ENCODE measurements around the gene CSMD2.

CSMD2 gene

DNA sequence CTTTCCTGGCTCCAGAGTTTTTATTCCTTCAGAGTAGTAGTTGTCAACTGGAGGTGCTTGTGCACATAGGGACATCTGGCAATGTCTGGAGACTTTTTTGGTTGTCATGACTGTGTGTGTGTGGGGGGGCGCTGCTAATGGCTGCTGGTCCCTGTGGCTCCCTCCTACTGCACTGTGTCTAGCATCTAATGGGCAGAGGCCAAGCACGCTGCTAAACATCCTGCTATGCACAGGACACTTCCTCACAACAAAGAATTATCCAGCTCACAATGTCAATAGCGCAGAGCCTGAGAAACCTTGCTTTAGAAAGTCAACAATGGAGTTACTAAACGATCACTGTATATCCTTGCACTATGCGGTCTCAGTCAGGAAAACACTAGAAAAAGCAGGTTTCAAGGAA, 320.9 kb downstream of the CSMD2 start:
- DNase-seq: no peak

DNA sequence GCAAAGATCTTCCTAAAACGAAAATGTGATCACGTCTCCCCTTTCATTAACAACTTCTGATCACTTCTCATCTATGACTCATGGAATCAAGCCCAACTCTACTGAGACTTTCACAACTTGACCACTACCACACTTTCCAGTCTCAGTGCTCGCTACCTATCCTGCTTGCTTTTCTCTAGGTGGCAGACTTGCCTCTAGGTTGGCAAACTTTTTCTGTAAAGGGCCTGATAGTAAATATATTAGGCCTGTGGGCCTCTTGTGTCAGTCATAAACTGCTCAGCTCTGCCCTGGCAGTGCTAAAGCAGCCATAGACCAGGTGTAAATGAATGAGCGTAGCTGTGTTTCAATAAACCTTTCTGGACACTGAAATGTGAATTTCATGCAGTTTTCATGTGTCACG, 322.7 kb downstream of the CSMD2 start:
- DNase-seq: no peak

DNA sequence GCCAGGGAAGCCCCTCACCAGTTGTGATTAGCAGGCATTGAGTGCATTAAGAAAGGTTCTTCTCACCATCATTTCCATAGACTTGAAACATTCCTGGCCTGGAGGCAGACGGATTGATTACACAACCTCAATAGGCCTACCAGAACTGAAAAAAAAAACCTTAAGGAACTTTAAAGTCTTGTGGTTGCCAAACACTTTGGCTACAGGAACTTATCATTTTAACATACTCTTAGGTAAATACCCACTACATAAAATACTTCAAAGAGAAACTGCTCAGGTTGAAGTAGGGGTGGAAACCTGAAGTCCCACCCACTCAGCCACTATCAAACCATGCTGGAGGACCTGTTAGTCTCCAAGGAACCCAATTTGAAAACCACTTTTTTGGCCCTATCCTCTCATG, 323.5 kb downstream of the CSMD2 start:
- no peak for DNase-seq

DNA sequence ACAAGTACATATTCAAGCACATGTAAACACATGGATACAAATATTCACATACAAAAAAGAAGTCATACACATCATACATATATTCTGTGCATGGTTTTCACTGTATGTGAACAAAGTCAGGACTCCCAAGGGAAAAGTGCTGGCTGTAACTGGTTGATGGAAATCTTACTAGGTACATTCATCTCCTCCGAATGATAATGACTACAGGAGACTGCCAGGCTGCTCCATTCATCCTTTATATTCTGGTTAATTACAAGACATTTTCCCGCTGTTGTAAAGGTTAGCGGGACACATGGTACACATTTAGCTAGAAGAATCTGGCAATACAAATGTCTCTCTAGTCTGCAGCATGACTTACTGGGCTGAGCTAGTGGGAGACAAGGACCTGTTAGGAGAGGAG, 327.4 kb downstream of the CSMD2 start:
- DNase-seq: no peak

DNA sequence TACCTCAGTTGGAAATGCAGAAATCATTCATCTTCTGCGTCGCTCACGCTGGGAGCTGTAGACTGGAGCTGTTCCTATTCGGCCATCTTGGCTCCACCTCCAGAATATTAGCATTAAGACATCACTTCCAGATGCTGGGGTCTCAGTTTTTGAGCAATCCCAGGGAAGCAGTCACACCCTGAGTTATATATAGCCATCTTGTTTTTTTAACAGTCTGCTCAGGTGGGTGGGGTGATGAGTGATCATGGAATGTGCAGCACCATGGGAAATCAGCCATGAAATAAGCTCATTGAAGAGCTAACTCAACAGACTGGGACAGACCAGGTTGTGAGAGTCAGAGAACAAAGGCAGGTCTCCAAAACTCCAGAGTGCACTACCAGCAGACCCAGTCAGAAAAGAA, 328.1 kb downstream of the CSMD2 start:
- no peak for DNase-seq

DNA sequence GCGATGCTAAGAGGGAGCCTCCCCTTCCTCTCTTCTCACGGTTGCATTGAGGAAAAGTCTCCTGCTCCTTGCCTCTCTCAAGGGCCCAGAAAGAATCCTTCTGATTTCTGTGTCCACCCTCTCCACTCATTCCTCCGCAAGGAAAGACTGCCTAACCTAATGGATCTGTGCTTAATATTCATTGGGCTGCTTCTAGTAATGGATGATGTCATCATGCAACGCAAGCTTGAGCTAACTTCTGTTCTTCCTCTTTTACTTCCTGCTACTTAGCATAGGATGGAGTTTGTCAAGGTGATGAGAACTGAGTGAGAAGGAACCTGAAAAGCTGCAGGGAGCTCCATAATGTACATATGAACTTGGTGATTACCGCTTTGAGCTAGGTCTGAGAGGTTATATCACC, 336.4 kb downstream of the CSMD2 start:
- DNase-seq: no peak

DNA sequence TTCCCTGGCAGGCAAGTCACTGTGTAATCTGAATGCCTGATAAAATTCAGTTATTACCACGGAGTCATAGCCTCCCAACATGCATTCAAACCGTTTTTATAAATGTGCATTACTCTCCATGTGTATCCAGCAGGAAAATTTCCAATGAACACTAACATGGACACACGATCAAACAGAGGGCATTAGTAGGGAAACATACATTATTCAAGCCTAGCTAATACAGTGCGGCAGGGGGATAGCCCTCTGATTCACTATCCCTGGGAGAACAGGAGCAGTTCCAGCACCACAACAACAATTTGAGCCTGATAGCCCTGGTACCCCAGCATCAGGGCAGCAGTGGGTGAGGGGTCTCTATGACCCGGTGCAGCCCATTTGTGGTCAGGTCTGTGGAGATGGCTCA, 337.0 kb downstream of the CSMD2 start:
- no peak for DNase-seq

DNA sequence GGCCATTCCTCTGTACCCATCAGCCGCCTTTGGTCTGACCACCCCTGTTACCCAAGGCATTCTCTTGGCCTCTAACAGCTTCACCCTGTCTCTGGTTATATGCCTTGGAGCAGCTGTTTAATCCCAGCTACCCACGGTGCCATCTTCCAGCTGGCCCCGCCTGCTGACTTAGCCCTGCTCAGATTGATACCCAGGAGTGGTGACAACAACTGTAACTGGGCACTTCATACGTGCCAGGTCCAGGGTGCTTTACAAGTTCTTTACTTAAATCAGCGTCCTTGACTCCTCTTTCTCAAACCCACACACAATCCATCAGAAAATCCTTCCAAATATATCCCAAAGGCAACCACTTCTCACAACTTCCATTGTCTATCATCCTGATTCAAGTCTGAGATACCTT, 338.3 kb downstream of the CSMD2 start:
- no peak for DNase-seq

DNA sequence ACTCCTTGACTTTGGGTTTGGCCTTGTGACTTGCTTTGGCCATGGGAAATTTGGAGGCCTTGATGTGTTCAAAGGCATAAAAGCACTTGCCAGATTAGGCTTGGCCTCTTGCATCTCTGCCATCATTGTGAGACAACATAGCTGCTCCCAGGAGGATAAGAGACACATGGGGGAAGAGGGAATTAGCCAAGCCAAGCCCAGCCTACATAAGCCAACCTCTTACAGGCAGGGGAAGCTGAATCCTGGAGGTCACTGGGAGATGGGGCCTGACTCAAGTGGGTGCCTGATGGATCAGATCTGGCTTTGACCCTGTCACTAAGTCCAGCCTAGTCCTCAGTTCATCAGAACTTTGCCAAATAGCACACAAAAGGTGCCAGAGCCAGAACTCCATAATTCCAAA, 338.7 kb downstream of the CSMD2 start:
- DNase-seq: no peak

DNA sequence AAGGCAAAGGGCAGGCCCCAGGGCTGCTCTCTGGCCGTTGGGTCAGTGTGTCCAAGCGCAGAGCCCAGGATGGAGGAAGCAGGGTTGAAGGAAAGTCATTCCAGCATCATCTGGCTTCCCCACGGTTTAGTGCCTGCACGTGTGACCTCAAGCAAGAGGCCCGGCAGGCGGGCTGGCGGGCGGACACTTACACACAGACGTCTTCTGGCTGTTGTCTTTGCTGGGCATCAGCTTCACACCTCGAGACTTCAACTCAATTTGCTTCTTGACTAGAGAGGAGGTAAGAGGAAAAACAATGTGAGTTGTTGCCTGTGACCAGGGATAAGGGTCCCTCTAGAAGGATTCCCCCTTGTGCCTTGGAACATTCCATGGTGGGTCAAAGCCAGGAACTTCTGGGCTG, 339.5 kb downstream of the CSMD2 start:
- DNase-seq: no peak

DNA sequence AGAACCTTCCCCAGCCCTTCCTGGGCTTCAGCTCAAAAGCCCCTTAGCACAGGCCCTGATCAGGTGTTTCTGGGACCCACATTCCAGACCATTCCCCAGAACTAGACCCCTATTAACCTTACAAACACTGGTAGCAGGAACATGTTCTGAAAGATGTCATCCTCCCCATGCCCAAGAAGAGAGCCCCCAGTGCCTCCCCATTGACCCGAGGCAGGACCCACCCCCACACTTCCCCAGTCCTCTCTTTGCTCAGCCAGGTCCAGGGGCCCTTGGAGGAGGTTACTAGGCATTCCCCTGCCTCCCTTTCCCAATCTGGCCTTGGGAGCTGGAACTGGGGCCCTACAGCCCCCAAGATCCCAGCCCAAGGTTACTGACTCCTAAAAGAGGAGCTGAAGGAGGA, 340.1 kb downstream of the CSMD2 start:
- DNase-seq: no peak

DNA sequence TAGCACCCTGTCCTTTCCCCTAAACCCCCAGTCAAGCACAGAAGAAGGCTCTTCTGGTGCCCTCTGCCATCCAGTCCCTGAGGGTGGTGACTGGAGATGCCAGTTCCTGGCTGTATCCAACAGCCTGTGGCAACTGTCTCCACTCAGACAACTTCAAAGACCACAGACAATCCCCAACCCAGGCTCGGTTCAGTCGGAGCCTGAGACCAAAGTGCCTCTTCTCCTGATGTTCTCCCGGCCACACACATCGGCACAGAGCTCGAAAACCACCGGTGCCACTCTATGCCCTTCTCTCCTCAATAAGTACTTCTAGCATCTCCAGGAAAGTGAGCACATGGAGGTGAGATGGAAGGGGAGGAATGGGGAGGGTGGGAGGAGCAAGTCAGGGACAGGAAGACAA, 340.7 kb downstream of the CSMD2 start:
- no peak for DNase-seq

DNA sequence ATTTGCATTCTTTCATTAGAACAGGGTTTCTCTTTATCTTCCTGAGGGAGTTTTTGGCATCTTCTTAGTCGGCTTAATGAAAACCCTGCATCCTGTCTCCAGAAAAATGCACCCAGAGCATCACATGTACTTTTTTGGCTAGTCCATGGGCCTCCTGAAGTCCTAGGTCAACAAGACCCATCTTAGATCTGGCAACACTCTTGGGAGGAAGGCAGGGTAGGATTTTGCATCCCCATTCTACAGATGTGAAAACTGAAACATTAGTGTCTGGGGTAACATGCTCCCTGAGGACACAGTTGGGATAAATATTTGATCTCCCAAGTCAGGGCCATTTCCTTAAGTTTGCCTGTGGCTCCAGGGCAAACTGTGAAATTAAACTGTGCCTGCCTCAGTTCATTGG, 341.2 kb downstream of the CSMD2 start:
- DNase-seq: no peak

DNA sequence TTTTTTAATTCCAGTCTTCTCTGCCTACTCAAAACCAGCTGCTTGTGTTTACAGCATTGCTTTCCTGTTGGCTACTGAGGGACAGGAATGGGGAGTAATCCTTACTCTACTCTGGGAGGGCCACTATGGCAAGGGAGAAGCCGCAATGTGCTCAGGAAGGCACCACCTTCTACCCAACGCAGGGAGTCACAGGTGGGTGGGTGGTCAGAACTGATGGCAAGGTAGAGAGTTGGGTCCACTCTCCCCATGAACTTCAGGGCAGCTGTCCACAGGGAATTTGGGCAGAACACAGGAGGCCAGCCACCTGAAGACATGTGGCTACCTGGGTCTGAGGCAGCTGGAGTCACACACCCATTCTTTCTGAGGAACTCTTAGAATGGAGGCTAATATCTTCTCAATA, 341.6 kb downstream of the CSMD2 start:
- DNase-seq: no peak

DNA sequence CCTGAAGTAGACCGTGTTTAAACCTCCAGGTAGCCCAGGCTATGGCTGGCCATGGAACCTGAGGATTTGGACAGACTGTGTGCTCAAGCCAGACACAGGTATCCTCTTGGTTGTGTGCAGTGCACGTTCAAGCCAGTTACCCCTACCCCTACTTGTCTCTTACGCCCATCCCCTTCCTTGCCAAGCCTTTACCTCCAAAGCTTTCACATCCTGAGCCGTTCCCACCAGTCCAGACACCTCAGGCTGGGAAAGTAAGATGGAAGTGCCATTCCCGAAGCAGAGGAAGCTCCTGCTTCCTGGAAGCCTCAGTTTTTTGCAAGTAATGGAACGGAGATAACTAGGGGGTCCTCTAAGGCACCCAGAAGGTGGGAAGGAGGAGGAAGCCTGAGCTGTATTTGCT, 342.6 kb downstream of the CSMD2 start:
- no peak for DNase-seq

DNA sequence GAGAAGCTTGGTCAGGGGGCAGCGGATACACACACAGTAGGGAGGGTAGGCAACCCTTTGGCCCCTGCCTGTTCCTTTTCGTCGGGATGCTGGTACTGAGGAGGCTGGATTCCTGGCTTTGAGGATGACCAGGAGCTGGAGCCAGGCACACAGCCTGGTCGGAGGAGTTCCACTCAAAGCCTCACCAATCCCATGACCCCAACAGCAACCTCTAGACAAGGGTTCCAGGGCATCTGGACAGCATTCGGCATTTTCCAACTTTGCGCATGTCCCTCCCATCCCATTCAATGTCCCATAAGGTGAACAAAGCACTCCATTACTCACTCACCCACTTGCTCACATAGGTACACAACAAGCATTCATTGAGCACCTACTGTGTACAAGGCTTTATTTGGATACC, 343.7 kb downstream of the CSMD2 start:
- DNase-seq: no peak

DNA sequence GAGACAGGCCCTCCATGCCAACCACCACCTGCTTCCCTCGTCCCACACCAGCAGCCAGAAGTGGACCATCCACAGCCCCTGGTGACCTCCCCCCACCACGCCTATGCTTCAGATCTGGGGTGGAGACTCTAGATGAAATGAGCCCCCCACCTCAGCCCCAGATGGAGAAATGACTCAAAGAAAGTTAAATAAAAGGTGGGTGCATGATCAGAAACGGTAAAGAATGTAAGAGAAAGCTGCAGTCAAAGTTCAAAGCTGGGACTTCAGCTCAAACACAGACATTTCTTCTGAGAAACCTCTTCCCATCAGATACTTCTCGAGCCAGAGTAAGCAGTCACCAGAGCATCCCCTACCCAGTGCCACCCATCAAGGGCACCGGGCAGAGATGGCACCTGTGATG, 344.2 kb downstream of the CSMD2 start:
- DNase-seq: no peak

DNA sequence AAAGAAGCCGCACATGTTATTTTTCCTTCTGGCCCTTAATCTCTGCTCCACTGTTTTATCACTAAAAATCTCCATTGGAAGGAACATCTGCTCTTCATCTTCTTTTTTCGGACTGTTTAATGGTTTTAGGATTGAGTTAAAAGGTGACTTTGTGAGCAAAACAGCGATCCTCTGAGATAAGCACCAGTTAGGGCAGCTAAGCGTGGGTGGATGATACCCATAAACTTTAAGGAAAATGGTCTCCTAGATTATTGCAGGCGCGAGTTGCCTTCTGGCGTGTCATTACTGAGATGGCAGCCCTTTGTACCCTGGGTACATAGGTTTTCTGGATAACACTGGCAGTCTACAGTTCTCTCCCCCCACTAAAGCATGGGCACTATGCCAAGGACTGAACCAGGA, 345.1 kb downstream of the CSMD2 start:
- no peak for DNase-seq

DNA sequence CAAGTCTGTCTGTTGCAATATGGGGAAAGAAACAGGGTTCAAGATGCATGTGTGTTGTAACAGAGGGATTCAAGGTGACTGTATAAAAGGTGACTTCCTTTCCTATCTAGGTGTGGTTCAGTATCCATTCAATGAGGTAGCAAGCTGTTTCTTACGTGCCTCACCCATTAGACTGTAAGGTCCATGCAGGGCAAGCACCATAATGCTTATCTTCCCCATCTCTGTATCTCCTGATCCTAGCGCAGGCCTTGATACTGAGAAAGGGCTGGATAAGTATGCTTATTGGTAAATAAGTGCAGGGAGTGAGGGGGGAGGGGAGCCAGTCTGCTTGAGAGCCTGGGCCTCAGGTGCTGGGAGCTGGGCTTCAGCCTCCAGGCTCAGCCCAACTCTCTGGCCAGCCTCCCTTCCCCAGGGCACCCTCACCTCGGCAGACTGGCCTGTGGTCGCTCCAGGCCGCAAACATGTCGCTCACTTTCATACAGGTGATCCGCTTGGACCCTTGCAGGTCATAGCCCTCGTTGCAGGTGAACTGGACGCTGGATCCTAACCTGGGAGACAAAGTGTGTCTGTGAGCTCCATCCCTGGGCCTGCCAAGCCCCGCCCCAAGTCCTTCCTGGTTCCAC, 345.6 kb downstream of the CSMD2 start:
- DNase-seq: no peak

DNA sequence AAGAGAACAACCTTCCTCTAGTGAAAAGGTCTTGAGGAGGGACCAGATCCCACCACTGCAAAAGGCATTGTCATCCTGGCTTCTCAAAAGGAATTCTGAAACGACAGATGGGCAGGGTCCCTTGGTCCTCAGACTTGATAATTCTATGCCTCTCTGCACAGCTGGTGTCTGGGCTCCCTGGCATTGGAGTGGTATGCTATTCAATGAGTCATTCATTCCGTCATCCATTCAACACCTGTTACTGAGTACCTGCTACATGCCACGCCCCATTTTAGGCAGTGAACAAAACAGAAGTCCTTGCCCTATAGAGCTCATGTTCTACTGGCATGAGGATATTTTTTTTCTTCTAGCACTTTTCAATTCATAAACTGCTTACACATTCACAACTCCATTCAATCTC, 347.0 kb downstream of the CSMD2 start:
- no peak for DNase-seq

DNA sequence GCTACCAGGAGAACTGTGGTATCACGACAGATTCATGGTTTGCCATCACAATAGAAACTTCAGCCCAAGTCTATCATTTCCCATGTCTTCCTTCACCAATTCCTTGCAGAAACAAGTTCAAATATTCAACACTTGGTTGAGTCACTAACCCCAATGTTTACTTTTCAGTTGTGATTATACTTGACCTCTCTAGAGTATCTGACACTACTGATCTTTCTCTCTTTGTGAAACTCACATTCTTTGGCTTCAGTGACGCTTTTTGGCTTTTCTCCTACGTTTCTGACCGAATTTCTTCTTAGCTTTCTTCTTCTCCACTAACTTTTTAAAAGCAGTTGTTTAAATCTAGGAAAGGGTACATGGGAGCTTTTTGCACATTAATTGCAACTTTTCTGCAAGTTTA, 350.0 kb downstream of the CSMD2 start:
- DNase-seq: no peak

DNA sequence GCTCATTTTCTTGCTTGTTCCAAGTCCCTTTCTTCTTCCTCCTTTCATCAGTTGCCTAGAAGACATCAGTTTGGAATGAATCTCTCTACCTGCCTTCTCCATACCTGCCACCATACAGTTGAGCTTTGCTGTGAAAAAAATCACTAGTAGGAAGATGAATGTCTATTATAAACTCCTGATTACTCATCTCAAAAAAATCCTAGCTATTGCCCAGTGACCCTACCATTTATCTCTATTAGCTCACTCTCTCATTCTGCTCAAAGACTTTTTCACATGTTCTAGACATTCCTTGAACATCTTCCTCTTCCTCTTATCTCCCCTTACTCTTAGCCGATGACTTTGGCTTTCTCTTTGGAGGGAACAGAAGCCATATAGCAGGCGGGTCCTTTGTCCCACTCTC, 350.9 kb downstream of the CSMD2 start:
- DNase-seq: no peak

DNA sequence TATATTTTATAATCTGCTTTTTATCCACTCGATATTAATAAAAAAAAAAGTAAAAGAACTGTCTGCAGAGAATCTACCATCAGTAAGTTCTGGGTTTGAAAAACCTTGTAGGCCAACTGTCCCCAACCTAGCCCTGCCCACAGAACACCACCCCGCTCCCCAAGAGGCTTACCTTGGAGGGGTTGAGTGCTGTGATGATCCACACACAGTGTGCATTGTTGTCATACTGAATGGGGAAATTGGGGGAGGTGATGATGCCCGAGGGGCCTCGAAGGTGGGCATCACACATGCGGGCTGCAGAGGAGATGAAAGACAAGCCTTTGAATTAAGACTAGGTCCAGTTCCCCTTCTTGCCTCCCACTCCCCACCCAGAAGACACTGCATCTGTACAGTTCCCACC, 354.5 kb downstream of the CSMD2 start:
- no peak for DNase-seq

DNA sequence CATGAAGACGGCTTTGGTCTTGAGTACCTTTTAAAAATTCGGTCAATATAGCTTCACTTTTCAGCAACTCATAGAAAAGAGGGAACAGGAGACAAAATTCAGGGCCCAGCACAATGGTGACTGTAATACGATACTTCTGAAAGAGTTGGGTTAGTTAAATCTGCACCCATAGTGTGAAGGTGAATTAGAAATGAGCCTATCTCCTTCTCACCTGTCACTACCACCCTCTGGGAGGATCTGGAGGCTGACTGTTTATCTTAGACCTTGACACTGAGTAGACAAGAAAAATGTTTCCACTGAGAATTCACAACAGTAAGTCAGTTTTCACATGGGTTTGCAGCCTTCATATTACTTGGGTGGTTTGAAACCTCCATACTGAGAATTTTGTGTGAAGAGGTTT, 359.0 kb downstream of the CSMD2 start:
- DNase-seq: no peak

DNA sequence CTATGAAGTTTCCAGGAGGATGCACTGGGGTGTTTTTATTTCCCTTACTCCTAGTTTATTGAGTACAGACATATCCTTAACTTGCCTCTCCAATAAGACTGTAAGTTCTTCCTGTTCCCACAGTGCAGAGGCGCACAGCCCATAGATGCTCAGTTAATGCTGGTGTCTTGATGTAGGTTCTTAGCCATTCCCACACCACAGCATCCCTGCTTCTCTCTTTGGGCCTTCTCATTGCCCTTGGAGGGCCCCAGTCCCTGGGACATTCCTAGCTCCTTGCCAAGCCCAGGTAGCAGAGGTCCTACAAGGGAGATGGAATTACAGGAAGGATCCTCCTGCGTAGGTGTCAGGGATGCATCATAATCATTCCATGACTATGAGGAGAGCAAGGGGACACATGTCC, 362.8 kb downstream of the CSMD2 start:
- DNase-seq: no peak

DNA sequence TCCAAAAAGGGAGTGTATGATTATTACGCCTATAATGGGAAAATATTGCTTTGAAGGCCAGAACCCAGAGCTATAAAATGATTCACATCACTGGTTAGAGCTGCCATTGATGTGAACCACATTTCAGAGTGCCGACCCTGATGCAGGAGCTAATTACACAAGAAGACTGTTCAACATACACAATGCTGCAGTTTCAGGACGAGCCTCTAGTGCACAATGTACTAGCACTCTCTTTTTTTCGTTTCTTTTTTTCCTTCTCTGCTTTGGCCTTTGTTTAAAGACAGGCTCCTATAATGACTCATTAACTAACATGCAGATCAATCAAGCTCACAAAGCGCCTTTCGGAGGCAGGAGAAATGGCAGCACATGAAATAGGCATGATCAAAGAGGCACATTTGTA, 367.2 kb downstream of the CSMD2 start:
- DNase-seq: no peak

All from stimulated activated CD4-positive, alpha-beta T cell treated with anti-CD3 and anti-CD28 coated beads, Interleukin-2, amount 100 ng/mL, for 48 hours (primary cell).